OCI-LY3 (cell line): ENCODE results near the gene DIAPH2.

Source experiments
- CTCF ChIP-seq: fragments of 200-600, 300-600 bp; sonication (generic); IDR thresholded peaks from 2 replicates; pipeline ENCODE4 v1.5.1; 2014; ENCODE audit warnings: antibody characterized with exemption, low read length, low read depth
- EZH2phosphoT487 ChIP-seq: fragments of 200-600 bp; shearing (Covaris generic); IDR thresholded peaks from 2 replicates; pipeline ENCODE4 v1.6.1; 2018; ENCODE audit warnings: antibody characterized with exemption, mixed run types, low read depth

GRCh38 chrX:97229318-97229717 is 544.7 kb downstream of the DIAPH2 start:
- TF ChIP-seq CTCF (no peak), EZH2phosphoT487 (no peak)
